Raji (cell line): ENCODE data around the gene CENPS.

Experiments
- POLR2A ChIP-seq: IDR thresholded peaks from 2 replicates; pipeline ENCODE4 v1.6.1; 2011; ENCODE audit warnings: low read depth, low read length, control low read depth; ENCODE audit not compliant: insufficient read depth

Gene CENPS

GRCh38 chr1:10444248-10444647, 14.0 kb downstream of the CENPS start:
- no peak for TF ChIP-seq POLR2A

- TF ChIP-seq POLR2A: no peak
Measured at GRCh38 chr1:10444795-10445397, 14.7 kb downstream of the CENPS start.

- no peak for TF ChIP-seq POLR2A
Measured at GRCh38 chr1:10446790-10447422, 16.7 kb downstream of the CENPS start.

- no peak for TF ChIP-seq POLR2A
Measured at GRCh38 chr1:10449751-10450150, 19.5 kb downstream of the CENPS start, which contains the start of gene CORT. TSS of gene CORT (plus strand) at chr1:10450031. CDS start at chr1:10450224, 193 bp downstream.

GRCh38 chr1:10450156-10450814, 20.1 kb downstream of the CENPS start:
- TF ChIP-seq POLR2A: no peak

GRCh38 chr1:10450836-10451235, 20.6 kb downstream of the CENPS start:
- TF ChIP-seq POLR2A: no peak

GRCh38 chr1:10451287-10451686, 21.1 kb downstream of the CENPS start:
- no peak for TF ChIP-seq POLR2A

- TF ChIP-seq POLR2A: no peak
Measured at GRCh38 chr1:10456048-10456447, 25.8 kb downstream of the CENPS start.

- TF ChIP-seq POLR2A: no peak
Measured at GRCh38 chr1:10456661-10457060, 26.4 kb downstream of the CENPS start.

- no peak for TF ChIP-seq POLR2A
Measured at GRCh38 chr1:10457875-10458274, 27.6 kb downstream of the CENPS start.

GRCh38 chr1:10459184-10459583, 29.0 kb downstream of the CENPS start:
- no peak for TF ChIP-seq POLR2A

GRCh38 chr1:10467078-10467477, 36.8 kb downstream of the CENPS start:
- TF ChIP-seq POLR2A: no peak

- TF ChIP-seq POLR2A: no peak
Measured at GRCh38 chr1:10470043-10470442, 39.8 kb downstream of the CENPS start.

GRCh38 chr1:10471411-10472219, 41.4 kb downstream of the CENPS start:
- no peak for TF ChIP-seq POLR2A

- peak; percentile 98 for TF ChIP-seq POLR2A
Measured at GRCh38 chr1:10472220-10473144, 42.2 kb downstream of the CENPS start, which contains the start of gene DFFA. TSS of gene DFFA (minus strand) at chr1:10472529. CDS start at chr1:10472458, 71 bp downstream.
